Measurements from ENCODE around the gene L1CAM. TPM values are rescaled to one million over a fixed set of nuclear protein-coding genes. Genes with fewer than 3 reads are reported as not detected.

Gene L1CAM
- total RNA-seq, 4 donors from 2014 or later, result 3.0 to 12.9 (median 8.4) TPM

DNA sequence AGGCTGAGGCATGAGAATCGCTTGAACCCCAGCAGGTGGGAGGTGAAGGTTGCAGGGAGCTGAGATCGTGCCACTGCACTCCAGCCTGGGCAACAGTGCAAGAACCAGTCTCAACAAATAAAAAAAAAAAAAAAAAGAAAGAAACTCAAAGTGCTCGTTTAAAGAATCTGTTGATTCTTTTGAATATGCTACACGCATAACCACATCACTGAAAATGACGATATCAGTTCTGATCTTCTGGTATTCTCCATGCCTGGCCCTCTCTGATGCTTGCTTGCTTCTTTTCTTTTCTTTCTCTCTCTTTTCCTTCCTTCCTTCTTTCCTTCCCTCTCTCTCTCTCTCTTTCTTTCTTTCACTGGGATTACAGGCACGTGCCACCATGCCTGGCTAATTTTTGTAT is 25.8 kb upstream of the L1CAM start:
- intact Hi-C loops (cut with DNase I; ENCODE audit: low total_unique reads), result no loop called here
- no peak for DNase-seq (ENCODE audit: low spot score in 2 of 2)
- WGBS, 2 donors, result 78 to 79% methylated on average over 6 of the region's 6 CpGs
- TF ChIP-seq, protein P1, sequence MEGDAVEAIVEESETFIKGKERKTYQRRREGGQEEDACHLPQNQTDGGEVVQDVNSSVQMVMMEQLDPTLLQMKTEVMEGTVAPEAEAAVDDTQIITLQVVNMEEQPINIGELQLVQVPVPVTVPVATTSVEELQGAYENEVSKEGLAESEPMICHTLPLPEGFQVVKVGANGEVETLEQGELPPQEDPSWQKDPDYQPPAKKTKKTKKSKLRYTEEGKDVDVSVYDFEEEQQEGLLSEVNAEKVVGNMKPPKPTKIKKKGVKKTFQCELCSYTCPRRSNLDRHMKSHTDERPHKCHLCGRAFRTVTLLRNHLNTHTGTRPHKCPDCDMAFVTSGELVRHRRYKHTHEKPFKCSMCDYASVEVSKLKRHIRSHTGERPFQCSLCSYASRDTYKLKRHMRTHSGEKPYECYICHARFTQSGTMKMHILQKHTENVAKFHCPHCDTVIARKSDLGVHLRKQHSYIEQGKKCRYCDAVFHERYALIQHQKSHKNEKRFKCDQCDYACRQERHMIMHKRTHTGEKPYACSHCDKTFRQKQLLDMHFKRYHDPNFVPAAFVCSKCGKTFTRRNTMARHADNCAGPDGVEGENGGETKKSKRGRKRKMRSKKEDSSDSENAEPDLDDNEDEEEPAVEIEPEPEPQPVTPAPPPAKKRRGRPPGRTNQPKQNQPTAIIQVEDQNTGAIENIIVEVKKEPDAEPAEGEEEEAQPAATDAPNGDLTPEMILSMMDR (IDR thresholded peaks at IDR 0.05), result no peak
- TF ChIP-seq POLR2A (IDR thresholded peaks at IDR 0.05), result no peak
- no peak overlapping the region for H3K4me3 ChIP-seq (ENCODE audit: low read depth, poor library complexity, severe bottlenecking)

GRCh38 chrX:153910446-153910845 is 24.5 kb upstream of the L1CAM start:
- intact Hi-C loops (cut with DNase I; ENCODE audit: low total_unique reads), result no loop called here
- TF ChIP-seq, protein P1 (IDR thresholded peaks at IDR 0.05), result no peak
- WGBS, 2 donors, result 93% methylated on average over 14 of the region's 22 CpGs; no CpG with 5 or more reads in 1 of the 2 donors
- H3K4me3 ChIP-seq (ENCODE audit: low read depth, poor library complexity, severe bottlenecking), result no peak overlapping the region
- DNase-seq (ENCODE audit: low spot score in 2 of 2), result no peak

DNA sequence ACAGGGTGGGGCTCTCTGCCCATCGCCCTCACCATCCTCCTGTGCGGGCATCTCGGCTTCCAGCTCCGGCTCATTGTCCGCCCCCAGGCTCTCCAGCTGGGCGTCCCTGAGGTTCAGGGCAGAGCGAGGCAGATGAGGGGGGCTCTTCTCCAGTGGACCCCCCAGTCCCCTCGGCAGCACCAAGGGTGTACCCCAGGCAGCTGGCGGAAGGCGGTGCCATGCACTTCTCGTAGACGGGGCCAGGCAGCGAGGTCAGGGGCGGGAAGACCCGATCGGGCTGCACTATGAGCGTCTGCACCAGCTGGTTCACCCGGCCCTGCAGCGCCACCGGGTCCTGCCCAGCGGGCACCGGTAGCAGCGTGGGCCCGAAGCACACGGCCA is 24.0 kb upstream of the L1CAM start:
- intact Hi-C loops (cut with DNase I; ENCODE audit: low total_unique reads), result no loop called here
- no peak for DNase-seq (ENCODE audit: low spot score in 2 of 2)
- WGBS, 2 donors, result 92 to 94% methylated on average over 6 to 25 of the region's 25 CpGs
- H3K4me3 ChIP-seq (ENCODE audit: low read depth, poor library complexity, severe bottlenecking), result no peak overlapping the region
- no peak for TF ChIP-seq POLR2A (IDR thresholded peaks at IDR 0.05)
- TF ChIP-seq, protein P1 (IDR thresholded peaks at IDR 0.05), result no peak

DNA sequence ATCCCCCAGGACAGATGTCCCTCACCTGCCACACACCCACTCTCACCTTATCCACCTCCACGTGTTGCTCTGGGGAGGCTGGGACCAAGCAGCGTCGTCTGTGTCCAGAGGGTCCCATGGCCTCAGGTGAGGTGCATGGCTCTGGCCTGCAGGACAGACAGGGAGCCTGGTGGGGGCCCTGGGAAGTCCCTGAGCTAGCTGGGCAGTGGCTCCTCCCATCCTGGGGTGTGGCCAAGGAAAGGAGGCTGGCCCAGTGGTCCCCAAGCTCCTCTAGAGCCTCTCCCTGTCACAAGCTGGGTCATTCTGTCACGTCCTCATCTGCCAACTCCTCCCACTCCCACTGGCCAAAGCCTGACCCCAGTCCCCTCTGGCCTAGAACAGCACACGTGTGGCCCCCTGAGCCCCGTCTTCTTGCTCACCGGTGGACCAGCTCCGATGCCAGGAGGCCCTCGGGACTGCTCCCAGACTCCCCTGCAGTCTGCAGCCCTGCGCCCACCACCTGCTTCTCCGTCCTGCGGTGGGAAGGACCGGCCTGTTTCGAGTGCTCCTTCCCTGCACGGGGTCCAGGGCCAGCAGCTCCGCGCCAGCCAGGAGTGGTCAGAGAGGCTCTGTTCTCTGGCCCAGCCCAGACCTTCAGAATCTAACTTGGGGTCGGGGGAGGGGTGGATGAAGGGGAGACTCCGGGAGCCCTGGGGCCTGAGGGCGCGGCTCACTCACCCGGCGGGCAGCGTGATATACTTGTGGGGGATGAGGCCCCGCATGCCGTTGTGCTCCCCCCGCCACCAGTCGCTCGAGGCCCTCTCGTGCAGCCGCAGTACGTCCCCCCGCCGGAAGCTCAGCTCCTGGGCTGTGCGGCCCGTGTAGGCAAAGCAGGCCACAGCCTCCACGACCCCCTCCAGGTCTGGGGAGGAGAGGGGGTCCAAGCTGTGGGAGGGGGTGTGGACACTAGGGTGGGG is 23.3 kb upstream of the L1CAM start:
- intact Hi-C loops (cut with DNase I; ENCODE audit: low total_unique reads), result no loop called here
- DNase-seq (ENCODE audit: low spot score in 2 of 2), result no peak
- TF ChIP-seq, protein P1 (IDR thresholded peaks at IDR 0.05), result no peak
- no peak for TF ChIP-seq POLR2A (IDR thresholded peaks at IDR 0.05)
- H3K4me3 ChIP-seq (ENCODE audit: low read depth, poor library complexity, severe bottlenecking), result no peak overlapping the region
- WGBS, 2 donors, result 79 to 87% methylated on average over 18 to 36 of the region's 37 CpGs

- DNase-seq (ENCODE audit: low spot score in 2 of 2), result no peak
- intact Hi-C loops (cut with DNase I; ENCODE audit: low total_unique reads), result no loop called here
- WGBS, 2 donors, result 80 to 89% methylated on average over 12 to 23 of the region's 23 CpGs
- TF ChIP-seq, protein P1 (IDR thresholded peaks at IDR 0.05), result no peak
- no peak for TF ChIP-seq POLR2A (IDR thresholded peaks at IDR 0.05)
- H3K4me3 ChIP-seq (ENCODE audit: low read depth, poor library complexity, severe bottlenecking), result no peak overlapping the region
Observed at GRCh38 chrX:153908219-153908860, 22.4 kb upstream of the L1CAM start.

All from lower leg skin (tissue), 4 donors.